T-cell (primary cell): ENCODE results near the gene FBXO42. TPM values are rescaled to one million over a fixed set of nuclear protein-coding genes. Genes with fewer than 3 reads are reported as not detected.
A peak's percentile ranks its signal among the peaks of the same experiment; 100 is the strongest.

Source experiments
- ATAC-seq, 4 experiments: fragments of 200-7000 bp in 3 of 4; fragments of 150-1000 bp in 1 of 4; cut with Tn5 transposase; replicated peaks in 1 of 4; 1 replicate in 3 of 4; 2 replicates in 1 of 4; pipeline ENCODE4 v1.10.0; 2021; ENCODE audit warnings: moderate library complexity in 3 of 4, mild to moderate bottlenecking in 2 of 4, moderate number of reproducible peaks in 1 of 4
- CTCF ChIA-PET, 2 donors: fragments of 300-600 bp; sonication (Branson Sonifier 250); formaldehyde crosslinking; loops; one replicate each; lab custom pipeline; 2022; ENCODE audit warnings: antibody characterized with exemption in 2 of 2; lab: Charles Lee
- POLR2A ChIA-PET, 2 donors: fragments of 300-600 bp; sonication (Branson Sonifier 250); formaldehyde crosslinking; loops; one replicate each; lab custom pipeline; 2022; ENCODE audit warnings: antibody characterized with exemption in 2 of 2; lab: Charles Lee
- DNase-seq, 35 experiments: peaks; one replicate each; pipeline versions ENCODE4 v3.0.0 to v3.0.0-alpha.2; 2013 to 2023
- H3K27ac ChIP-seq: one replicate; pipeline ENCODE4 v1.5.1; 2013; ENCODE audit warnings: low read length
- H3K27me3 ChIP-seq, 2 experiments: replicated peaks in 1 of 2; 1 replicate in 1 of 2; 2 replicates in 1 of 2; pipeline versions ENCODE4 v1.6.1 to v1.7.0; 2013; ENCODE audit warnings: low read length in 1 of 2, mixed read lengths in 1 of 2; ENCODE audit not compliant: control insufficient read depth in 2 of 2, insufficient read depth in 2 of 2; ENCODE audit errors: extremely low read depth in 1 of 2
- H3K36me3 ChIP-seq, 2 donors: 1 replicate in 1 of 2; 2 replicates in 1 of 2; pipeline versions ENCODE4 v1.6.1 to v1.7.0; 2013; ENCODE audit warnings: low read length in 1 of 2; ENCODE audit not compliant: control insufficient read depth in 2 of 2, insufficient read depth in 1 of 2; ENCODE audit errors: extremely low read depth in 1 of 2
- H3K4me1 ChIP-seq, 2 experiments: 1 replicate in 1 of 2; 2 replicates in 1 of 2; pipeline versions ENCODE4 v1.6.1 to v1.7.0; 2013; ENCODE audit warnings: low read length in 2 of 2, mixed read lengths in 1 of 2; ENCODE audit not compliant: insufficient read depth in 2 of 2, control insufficient read depth in 1 of 2; ENCODE audit errors: extremely low read depth in 1 of 2
- H3K4me3 ChIP-seq, 2 donors: 1 replicate in 1 of 2; 2 replicates in 1 of 2; pipeline versions ENCODE4 v1.5.1 to v1.7.0; 2013; ENCODE audit warnings: mild to moderate bottlenecking in 2 of 2, low read length in 1 of 2, moderate library complexity in 1 of 2; ENCODE audit not compliant: control insufficient read depth in 1 of 2; ENCODE audit errors: extremely low read depth in 1 of 2
- H3K9me3 ChIP-seq: 2 replicates; pipeline ENCODE4 v1.7.0; 2013
- H3K27ac Mint-ChIP-seq, 2 donors: one replicate each; pipeline ENCODE4 v1.8.0; 2020 to 2021; ENCODE audit warnings: mild to moderate bottlenecking in 2 of 2, mixed read lengths in 2 of 2
- H3K27me3 Mint-ChIP-seq, 2 donors: one replicate each; pipeline ENCODE4 v1.8.0; 2021 to 2022; ENCODE audit warnings: mixed read lengths in 2 of 2
- H3K36me3 Mint-ChIP-seq: one replicate; pipeline ENCODE4 v1.8.0; 2021; ENCODE audit warnings: mixed read lengths
- H3K4me1 Mint-ChIP-seq, 3 donors: one replicate each; pipeline ENCODE4 v1.8.0; 2020 to 2022; ENCODE audit warnings: mixed read lengths in 3 of 3, mild to moderate bottlenecking in 1 of 3
- H3K4me3 Mint-ChIP-seq, 3 donors: one replicate each; pipeline ENCODE4 v1.8.0; 2020 to 2022; ENCODE audit warnings: mild to moderate bottlenecking in 3 of 3, mixed read lengths in 3 of 3, moderate library complexity in 3 of 3
- H3K9me3 Mint-ChIP-seq, 3 donors: one replicate each; pipeline ENCODE4 v1.8.0; 2020 to 2022; ENCODE audit warnings: mixed read lengths in 3 of 3
- WGBS: methylation state at CpG from one replicate; pipeline ENCODE4 v1.1.5; 2013; ENCODE audit warnings: missing lambda C conversion rate; ENCODE audit not compliant: insufficient coverage; 5-methylcytosine and 5-hydroxymethylcytosine counted together
- total RNA-seq, 35 experiments: library from RNA in 6 of 35; stranded (reverse) in 6 of 35; fragments of 120-200 nt in 1 of 35; gene quantifications; one replicate each; pipeline versions ENCODE4 v1.2.1 to v1.2.4 and lab custom pipeline; 2013 to 2026

FBXO42 gene
- total RNA-seq, 5 donors from 2014 or later (not counting 1 experiment from before 2014, with no cell fraction given), result 20.6 to 23.4 (median 22.5) TPM

GRCh38 chr1:16204634-16205333, 147.5 kb downstream of the FBXO42 start:
- Histone ChIP-seq H3K4me1 (peaks cover 0 to 25% of the 10 kb centered on the region in 2 experiments), H3K4me3 (no peak overlapping the region), H3K27ac (no peak overlapping the region), H3K9me3 (no peaks in the 10 kb centered on the region), H3K27me3 (no peaks in the 10 kb centered on the region), H3K36me3 (peaks cover 3 to 21% of the 10 kb centered on the region in 2 donors)
- CTCF ChIA-PET, result no interaction called here
- no peak overlapping the region for H3K27ac Mint-ChIP-seq
- peak overlapping the region in 2 of 3 donors; percentile 45 to 52 for H3K4me3 Mint-ChIP-seq
- ATAC-seq, result no peak
- peak in 7 of 35 experiments; percentile 20 to 53 (median 33) for DNase-seq
- 82% methylated on average over 8 of the region's 12 CpGs for WGBS
- no peaks in the 10 kb centered on the region for H3K27me3 Mint-ChIP-seq
- POLR2A ChIA-PET, result interaction anchor here in 1 of 2 donors (0.5 kb wide), 1 partner anchor 35 kb away, joined by 3 read pairs; no protein-coding TSS in a partner anchor
- H3K9me3 Mint-ChIP-seq, result no peaks in the 10 kb centered on the region
- H3K4me1 Mint-ChIP-seq, result peaks cover 6 to 10% (median 6%) of the 10 kb centered on the region in 3 donors
- H3K36me3 Mint-ChIP-seq, result peaks cover 6% of the 10 kb centered on the region

DNA sequence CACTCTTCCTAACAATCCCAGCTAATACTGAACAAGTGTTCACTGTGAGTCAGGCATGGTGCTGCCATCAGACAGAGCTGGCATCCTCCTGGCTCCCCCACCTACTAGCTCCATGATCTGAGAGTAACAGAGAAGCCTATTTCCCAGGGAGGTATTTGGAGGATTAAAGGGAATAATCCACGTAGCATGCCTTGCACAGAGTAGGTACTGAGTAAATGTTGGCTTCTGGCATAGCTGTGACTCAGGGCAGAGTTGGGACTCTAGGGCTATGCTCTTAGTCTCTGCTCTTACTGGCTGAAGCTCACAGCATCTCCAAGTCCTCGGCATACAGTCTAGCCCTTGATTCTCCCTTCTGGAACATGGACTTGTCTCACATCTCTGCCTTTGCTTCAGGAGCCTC, 148.1 kb downstream of the FBXO42 start:
- H3K27ac Mint-ChIP-seq, result peak overlapping the region in 1 of 2 donors; percentile 60
- DNase-seq, result no peak
- CTCF ChIA-PET, result no interaction called here
- Histone ChIP-seq H3K27ac (no peak overlapping the region), H3K9me3 (no peaks in the 10 kb centered on the region), H3K4me3 (no peak overlapping the region), H3K4me1 (peaks cover 0 to 25% of the 10 kb centered on the region in 2 experiments), H3K36me3 (peaks cover 6 to 21% of the 10 kb centered on the region in 2 donors), H3K27me3 (no peaks in the 10 kb centered on the region)
- H3K4me3 Mint-ChIP-seq, result peak overlapping the region in 1 of 3 donors; percentile 52
- H3K9me3 Mint-ChIP-seq, result no peaks in the 10 kb centered on the region
- H3K27me3 Mint-ChIP-seq, result no peaks in the 10 kb centered on the region
- H3K4me1 Mint-ChIP-seq, result peaks cover 6 to 12% (median 6%) of the 10 kb centered on the region in 3 donors
- POLR2A ChIA-PET, result interaction anchor here in 1 of 2 donors (0.5 kb wide), 1 partner anchor 238 kb away, joined by 6 read pairs; no protein-coding TSS in a partner anchor
- 89% methylated on average over 1 of the region's 2 CpGs for WGBS
- peaks cover 6% of the 10 kb centered on the region for H3K36me3 Mint-ChIP-seq
- no peak for ATAC-seq

- WGBS, result 19% methylated on average over 2 of the region's 3 CpGs
- CTCF ChIA-PET, result interaction anchor here in 1 of 2 donors (0.6 kb wide), 1 partner anchor 145 kb away, joined by 4 read pairs; no protein-coding TSS in a partner anchor
- H3K4me1 ChIP-seq, result peaks cover 0 to 25% of the 10 kb centered on the region in 2 experiments
- DNase-seq, result no peak
- H3K9me3 Mint-ChIP-seq, result no peaks in the 10 kb centered on the region
- H3K27me3 Mint-ChIP-seq, result no peaks in the 10 kb centered on the region
- H3K36me3 Mint-ChIP-seq, result peaks cover 10% of the 10 kb centered on the region
- POLR2A ChIA-PET, result interaction anchor here in 1 of 2 donors (0.5 kb wide), 1 partner anchor 239 kb away, joined by 6 read pairs; no protein-coding TSS in a partner anchor
- no peak overlapping the region for H3K27ac ChIP-seq
- H3K27ac Mint-ChIP-seq, result no peak overlapping the region
- no peaks in the 10 kb centered on the region for H3K27me3 ChIP-seq
- H3K4me3 ChIP-seq, result no peak overlapping the region
- H3K4me1 Mint-ChIP-seq, result peaks cover 6 to 12% (median 6%) of the 10 kb centered on the region in 3 donors
- H3K4me3 Mint-ChIP-seq, result no peak overlapping the region
- ATAC-seq, result no peak
- H3K9me3 ChIP-seq, result no peaks in the 10 kb centered on the region
- H3K36me3 ChIP-seq, result peaks cover 8 to 23% of the 10 kb centered on the region in 2 donors
These were observed 148.7 kb downstream of the FBXO42 start for GRCh38 chr1:16203550-16203949.

DNA sequence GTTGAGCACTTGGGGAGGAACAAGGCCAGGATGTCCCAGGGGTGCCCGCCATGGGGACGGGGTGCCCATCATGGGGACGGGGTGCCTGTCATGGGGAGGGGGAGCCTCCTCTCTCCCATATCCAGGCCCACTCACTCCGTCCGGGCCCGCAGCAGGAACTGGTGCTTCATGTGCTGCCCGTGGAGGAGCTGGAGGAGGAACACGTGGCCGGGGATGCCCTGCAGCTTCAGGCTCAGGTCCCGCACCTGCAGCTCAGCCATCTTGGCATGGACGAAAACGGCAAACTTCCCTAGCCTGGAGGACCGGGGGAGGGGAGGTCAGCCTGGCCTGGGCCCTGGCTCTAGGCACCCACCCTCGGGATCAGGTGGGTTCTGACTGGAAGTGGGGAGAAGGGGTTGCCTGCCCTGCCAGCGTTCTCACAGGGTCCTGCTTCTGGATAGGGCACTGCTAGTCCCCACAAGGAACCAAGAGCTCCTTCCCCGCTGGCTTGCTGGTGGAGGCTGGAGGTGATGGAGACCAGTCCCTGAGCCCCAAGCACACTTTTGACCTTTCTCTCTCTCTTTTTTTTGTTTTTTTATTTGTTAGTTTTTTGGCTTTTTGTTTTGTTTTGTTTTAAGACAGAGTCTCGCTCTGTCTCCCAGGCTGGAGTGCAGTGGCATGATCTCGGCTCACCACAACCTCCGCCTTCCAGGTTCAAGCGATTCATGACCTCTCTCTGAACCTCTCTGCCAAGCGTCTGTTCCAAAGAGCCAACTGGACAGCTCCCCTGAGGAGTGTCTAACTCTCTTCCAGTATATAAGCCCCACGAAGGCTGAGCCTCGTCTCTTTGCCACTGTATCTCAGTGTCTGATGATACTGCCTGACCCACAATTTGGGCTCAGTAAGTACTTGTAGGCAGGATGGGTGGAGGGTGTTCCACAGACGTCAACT, 149.7 kb downstream of the FBXO42 start:
- H3K36me3 ChIP-seq, result peaks cover 11 to 23% of the 10 kb centered on the region in 2 donors
- no peak overlapping the region for H3K27ac ChIP-seq
- no peaks in the 10 kb centered on the region for H3K27me3 ChIP-seq
- H3K4me3 ChIP-seq, result no peak overlapping the region
- H3K27me3 Mint-ChIP-seq, result no peaks in the 10 kb centered on the region
- H3K27ac Mint-ChIP-seq, result no peak overlapping the region
- DNase-seq (no peak), ATAC-seq (no peak)
- no peaks in the 10 kb centered on the region for H3K9me3 Mint-ChIP-seq
- H3K36me3 Mint-ChIP-seq, result peaks cover 11% of the 10 kb centered on the region
- H3K4me3 Mint-ChIP-seq, result no peak overlapping the region
- 94% methylated on average over 17 of the region's 24 CpGs for WGBS
- H3K4me1 Mint-ChIP-seq, result peaks cover 6 to 12% (median 6%) of the 10 kb centered on the region in 3 donors
- CTCF ChIA-PET, result no interaction called here
- peaks cover 0 to 21% of the 10 kb centered on the region in 2 experiments for H3K4me1 ChIP-seq
- no peaks in the 10 kb centered on the region for H3K9me3 ChIP-seq
- POLR2A ChIA-PET, result no interaction called here

- ChIA-PET POLR2A (no interaction called here), CTCF (no interaction called here)
- Histone ChIP-seq H3K27ac (no peak overlapping the region), H3K4me3 (no peak overlapping the region), H3K27me3 (no peaks in the 10 kb centered on the region), H3K36me3 (peaks cover 11 to 21% of the 10 kb centered on the region in 2 donors), H3K9me3 (no peaks in the 10 kb centered on the region), H3K4me1 (no peaks in the 10 kb centered on the region)
- peaks cover 17% of the 10 kb centered on the region for H3K36me3 Mint-ChIP-seq
- H3K4me1 Mint-ChIP-seq, result peaks cover 1 to 6% (median 3%) of the 10 kb centered on the region in 3 donors
- H3K4me3 Mint-ChIP-seq, result no peak overlapping the region
- DNase-seq (no peak), ATAC-seq (no peak)
- H3K9me3 Mint-ChIP-seq, result no peaks in the 10 kb centered on the region
- H3K27ac Mint-ChIP-seq, result no peak overlapping the region
- no peaks in the 10 kb centered on the region for H3K27me3 Mint-ChIP-seq
- WGBS, result 89% methylated on average over 4 of the region's 4 CpGs
These were observed 152.6 kb downstream of the FBXO42 start for GRCh38 chr1:16199700-16200099.

GRCh38 chr1:16199157-16199501, 153.2 kb downstream of the FBXO42 start:
- H3K4me1 Mint-ChIP-seq, result peaks cover 0 to 6% (median 0%) of the 10 kb centered on the region in 3 donors
- no peaks in the 10 kb centered on the region for H3K27me3 Mint-ChIP-seq
- DNase-seq (no peak), ATAC-seq (no peak)
- no peak overlapping the region for H3K4me3 Mint-ChIP-seq
- H3K4me3 ChIP-seq, result no peak overlapping the region
- no peak overlapping the region for H3K27ac ChIP-seq
- no peaks in the 10 kb centered on the region for H3K27me3 ChIP-seq
- WGBS, result 40% methylated on average over 1 of the region's 1 CpG
- H3K27ac Mint-ChIP-seq, result peak overlapping the region in 1 of 2 donors; percentile 56
- no peaks in the 10 kb centered on the region for H3K9me3 Mint-ChIP-seq
- H3K4me1 ChIP-seq, result no peaks in the 10 kb centered on the region
- CTCF ChIA-PET, result interaction anchor here in 1 of 2 donors (0.6 kb wide), 1 partner anchor 16 kb away, joined by 3 read pairs; no protein-coding TSS in a partner anchor
- H3K36me3 Mint-ChIP-seq, result peaks cover 17% of the 10 kb centered on the region
- peaks cover 11 to 16% of the 10 kb centered on the region in 2 donors for H3K36me3 ChIP-seq
- H3K9me3 ChIP-seq, result no peaks in the 10 kb centered on the region
- POLR2A ChIA-PET, result no interaction called here
